Omental fat pad (tissue), 4 donors: Measurements from ENCODE around the gene TMEM121B. TPM values are rescaled to one million over a fixed set of nuclear protein-coding genes. Genes with fewer than 3 reads are reported as not detected.

ENCODE experiments used
- ATAC-seq: fragments of 150-250 bp; one replicate; pipeline ENCODE4 v1.9.1; 2016; ENCODE audit warnings: mild to moderate bottlenecking, moderate library complexity; ENCODE audit not compliant: low FRiP score
- DNase-seq: peaks from one replicate; pipeline ENCODE4 v3.0.0-alpha.2; 2019; ENCODE audit warnings: low spot score
- total RNA-seq, 4 donors: library from RNA; depleted of rRNA; stranded (reverse); fragments of >200 nt; gene quantifications; one replicate each; pipeline ENCODE4 v1.1.0, GENCODE V29; 2016
- TF ChIP-seq, protein P1 (sequence below), 3 donors: fragments of 450-650 bp; IDR thresholded peaks; one replicate each; pipeline ENCODE4 v1.5.1; 2016 to 2017; ENCODE audit warnings: antibody characterized with exemption in 3 of 3, mild to moderate bottlenecking in 3 of 3, moderate library complexity in 2 of 3

Gene TMEM121B
- total RNA-seq, 4 donors from 2014 or later = 0.46 to 1.4 (median 0.94) TPM

DNA sequence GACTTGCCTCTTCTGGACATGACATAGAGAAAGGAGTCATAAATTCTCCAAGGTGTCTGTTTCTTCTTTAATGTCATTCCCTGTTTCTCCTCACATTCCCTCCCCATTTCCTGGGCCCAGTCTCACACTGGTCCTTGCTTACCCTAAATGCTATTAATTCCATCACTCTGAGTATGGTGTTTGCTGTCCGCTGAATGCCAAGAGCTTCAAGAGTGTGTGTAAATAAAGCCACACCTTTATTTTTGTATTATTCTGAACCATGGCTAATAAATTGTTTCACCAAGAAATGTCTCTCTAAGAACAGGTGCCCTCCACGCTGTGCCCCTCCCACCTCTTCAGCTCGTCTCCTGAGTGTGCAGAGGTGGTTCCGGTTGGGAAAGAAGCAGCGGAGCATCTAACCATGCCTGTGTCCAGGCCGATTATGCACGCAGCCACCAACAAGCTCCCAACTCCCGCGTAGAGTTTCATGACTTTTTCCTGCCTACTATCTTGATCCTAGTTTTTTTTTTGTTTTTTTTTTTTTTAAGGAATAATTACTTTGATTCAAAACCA is 8.6 kb downstream of the TMEM121B start:
- TF ChIP-seq, protein P1, sequence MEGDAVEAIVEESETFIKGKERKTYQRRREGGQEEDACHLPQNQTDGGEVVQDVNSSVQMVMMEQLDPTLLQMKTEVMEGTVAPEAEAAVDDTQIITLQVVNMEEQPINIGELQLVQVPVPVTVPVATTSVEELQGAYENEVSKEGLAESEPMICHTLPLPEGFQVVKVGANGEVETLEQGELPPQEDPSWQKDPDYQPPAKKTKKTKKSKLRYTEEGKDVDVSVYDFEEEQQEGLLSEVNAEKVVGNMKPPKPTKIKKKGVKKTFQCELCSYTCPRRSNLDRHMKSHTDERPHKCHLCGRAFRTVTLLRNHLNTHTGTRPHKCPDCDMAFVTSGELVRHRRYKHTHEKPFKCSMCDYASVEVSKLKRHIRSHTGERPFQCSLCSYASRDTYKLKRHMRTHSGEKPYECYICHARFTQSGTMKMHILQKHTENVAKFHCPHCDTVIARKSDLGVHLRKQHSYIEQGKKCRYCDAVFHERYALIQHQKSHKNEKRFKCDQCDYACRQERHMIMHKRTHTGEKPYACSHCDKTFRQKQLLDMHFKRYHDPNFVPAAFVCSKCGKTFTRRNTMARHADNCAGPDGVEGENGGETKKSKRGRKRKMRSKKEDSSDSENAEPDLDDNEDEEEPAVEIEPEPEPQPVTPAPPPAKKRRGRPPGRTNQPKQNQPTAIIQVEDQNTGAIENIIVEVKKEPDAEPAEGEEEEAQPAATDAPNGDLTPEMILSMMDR (IDR thresholded peaks at IDR 0.05) = no peak
- ATAC-seq (no peak), DNase-seq (no peak)

GRCh38 chr22:17110791-17111550 is 10.2 kb downstream of the TMEM121B start:
- DNase-seq (no peak), ATAC-seq (no peak)
- TF ChIP-seq, protein P1 (IDR thresholded peaks at IDR 0.05) = no peak

DNA sequence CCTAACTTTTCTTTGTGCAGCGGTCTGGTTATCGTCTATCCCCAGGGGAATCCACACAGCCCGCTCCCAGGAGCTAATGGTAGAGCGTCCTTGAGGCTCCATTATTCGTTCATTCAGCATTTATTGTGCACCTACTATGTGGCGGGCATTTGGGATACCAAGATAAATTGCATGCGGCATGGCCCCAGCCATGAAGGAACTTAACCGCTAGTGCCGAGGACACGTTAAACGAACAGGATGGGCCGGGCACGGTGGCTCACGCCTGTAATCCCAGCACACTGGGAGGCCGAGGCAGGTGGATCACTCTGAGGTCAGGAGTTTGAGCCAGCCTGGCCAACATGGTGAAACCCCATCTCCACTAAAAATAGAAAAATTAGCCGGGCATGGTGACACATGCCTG is 11.2 kb downstream of the TMEM121B start:
- ATAC-seq (no peak), DNase-seq (no peak)

GRCh38 chr22:17109113-17109865 is 11.9 kb downstream of the TMEM121B start:
- TF ChIP-seq, protein P1 (IDR thresholded peaks at IDR 0.05) = no peak
- ATAC-seq (no peak), DNase-seq (no peak)

More for the DNA sequence above, 11.2 kb downstream of the TMEM121B start:
- TF ChIP-seq, protein P1 (IDR thresholded peaks at IDR 0.05) = no peak

DNA sequence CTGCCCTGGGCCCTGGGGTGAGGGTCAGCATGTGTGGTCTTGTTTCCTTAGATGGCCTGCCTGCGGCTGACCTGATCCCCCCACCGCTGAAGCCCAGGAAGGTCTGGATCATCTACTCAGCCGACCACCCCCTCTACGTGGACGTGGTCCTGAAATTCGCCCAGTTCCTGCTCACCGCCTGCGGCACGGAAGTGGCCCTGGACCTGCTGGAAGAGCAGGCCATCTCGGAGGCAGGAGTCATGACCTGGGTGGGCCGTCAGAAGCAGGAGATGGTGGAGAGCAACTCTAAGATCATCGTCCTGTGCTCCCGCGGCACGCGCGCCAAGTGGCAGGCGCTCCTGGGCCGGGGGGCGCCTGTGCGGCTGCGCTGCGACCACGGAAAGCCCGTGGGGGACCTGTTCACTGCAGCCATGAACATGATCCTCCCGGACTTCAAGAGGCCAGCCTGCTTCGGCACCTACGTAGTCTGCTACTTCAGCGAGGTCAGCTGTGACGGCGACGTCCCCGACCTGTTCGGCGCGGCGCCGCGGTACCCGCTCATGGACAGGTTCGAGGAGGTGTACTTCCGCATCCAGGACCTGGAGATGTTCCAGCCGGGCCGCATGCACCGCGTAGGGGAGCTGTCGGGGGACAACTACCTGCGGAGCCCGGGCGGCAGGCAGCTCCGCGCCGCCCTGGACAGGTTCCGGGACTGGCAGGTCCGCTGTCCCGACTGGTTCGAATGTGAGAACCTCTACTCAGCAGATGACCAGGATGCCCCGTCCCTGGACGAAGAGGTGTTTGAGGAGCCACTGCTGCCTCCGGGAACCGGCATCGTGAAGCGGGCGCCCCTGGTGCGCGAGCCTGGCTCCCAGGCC is 12.7 kb downstream of the TMEM121B start:
- TF ChIP-seq, protein P1 (IDR thresholded peaks at IDR 0.05) = no peak
- ATAC-seq = no peak
- DNase-seq = no peak

- no peak for ATAC-seq
- TF ChIP-seq, protein P1 (IDR thresholded peaks at IDR 0.05) = no peak
- no peak for DNase-seq
Observed at GRCh38 chr22:17107547-17107810, 13.7 kb downstream of the TMEM121B start.
